Renal pelvis (tissue), 12 donors: ENCODE results near the gene AP2S1. TPM values are rescaled to one million over a fixed set of nuclear protein-coding genes. Genes with fewer than 3 reads are reported as not detected.
"Not testable (repeated sequence)": the region's sequence is repeated elsewhere in the genome, so short reads cannot be mapped to it uniquely, and the experiment has no call there.

Experiments used
- DNase-seq: peaks from one replicate; pipeline ENCODE4 v3.0.0-alpha.2; 2013
- long read RNA-seq, 16 experiments: transcript quantifications; one replicate each; lab custom pipeline, GENCODE V29; 2026
- polyA plus RNA-seq, 3 donors: library from polyadenylated mRNA; unstranded; fragments of 120-200 nt; gene quantifications; one replicate each; pipeline ENCODE4 v1.2.1, GENCODE V29; 2013; ENCODE audit not compliant: insufficient read length in 3 of 3

The AP2S1 gene
- polyA plus RNA-seq: 100 to 1,000 TPM in 1 of 3 donors, 10 to 100 TPM in 2; 92.3 to 114 (median 96.9) TPM
- long read RNA-seq, donor 1, transcript AP2S1-204 (4 exons, 707 nt): minor isoform, 5 of 94 reads
- long read RNA-seq, donor 1, transcript AP2S1-201 (5 exons, 935 nt): major isoform, 76 of 94 reads
- long read RNA-seq, donor 1, partial matches to known transcripts: 0 of 94 reads
- long read RNA-seq, donor 1, other reads (novel, unspliced or antisense): 0 of 94 reads
- long read RNA-seq, donor 2, transcript AP2S1-201 (5 exons, 935 nt): major isoform, 107 of 123 reads
- long read RNA-seq, donor 2, transcript AP2S1-203 (4 exons, 636 nt): minor isoform, 5 of 123 reads
- long read RNA-seq, donor 2, transcript AP2S1-204 (4 exons, 707 nt): minor isoform, 6 of 123 reads
- long read RNA-seq, donor 2, partial matches to known transcripts: 0 of 123 reads
- long read RNA-seq, donor 2, other reads (novel, unspliced or antisense): 0 of 123 reads
- long read RNA-seq, donor 3, transcript AP2S1-204 (4 exons, 707 nt): minor isoform, 5 of 90 reads
- long read RNA-seq, donor 3, transcript AP2S1-201 (5 exons, 935 nt): major isoform, 75 of 90 reads
- long read RNA-seq, donor 3, partial matches to known transcripts: 0 of 90 reads
- long read RNA-seq, donor 3, other reads (novel, unspliced or antisense): 0 of 90 reads
- long read RNA-seq, donor 4, transcript AP2S1-203 (4 exons, 636 nt): minor isoform, 11 of 136 reads
- long read RNA-seq, donor 4, transcript AP2S1-204 (4 exons, 707 nt): minor isoform, 6 of 136 reads
- long read RNA-seq, donor 4, transcript AP2S1-206 (3 exons, 355 nt): minor isoform, 5 of 136 reads
- long read RNA-seq, donor 4, transcript AP2S1-201 (5 exons, 935 nt): major isoform, 110 of 136 reads
- long read RNA-seq, donor 4, partial matches to known transcripts: 0 of 136 reads
- long read RNA-seq, donor 4, other reads (novel, unspliced or antisense): 0 of 136 reads
- long read RNA-seq, donor 5, transcript AP2S1-204 (4 exons, 707 nt): minor isoform, 5 of 66 reads
- long read RNA-seq, donor 5, transcript AP2S1-201 (5 exons, 935 nt): major isoform, 54 of 66 reads
- long read RNA-seq, donor 5, partial matches to known transcripts: 0 of 66 reads
- long read RNA-seq, donor 5, other reads (novel, unspliced or antisense): 0 of 66 reads
- long read RNA-seq, donor 6, transcript AP2S1-203 (4 exons, 636 nt): minor isoform, 7 of 109 reads
- long read RNA-seq, donor 6, transcript AP2S1-201 (5 exons, 935 nt): major isoform, 84 of 109 reads
- long read RNA-seq, donor 6, transcript AP2S1-209 (5 exons, 898 nt): minor isoform, 7 of 109 reads
- long read RNA-seq, donor 6, transcript AP2S1-206 (3 exons, 355 nt): minor isoform, 5 of 109 reads
- long read RNA-seq, donor 6, partial matches to known transcripts: 0 of 109 reads
- long read RNA-seq, donor 6, other reads (novel, unspliced or antisense): 0 of 109 reads
- long read RNA-seq, donor 7, transcript AP2S1-204 (4 exons, 707 nt): minor isoform, 7 of 118 reads
- long read RNA-seq, donor 7, transcript AP2S1-201 (5 exons, 935 nt): major isoform, 105 of 118 reads
- long read RNA-seq, donor 7, partial matches to known transcripts: 0 of 118 reads
- long read RNA-seq, donor 7, other reads (novel, unspliced or antisense): 0 of 118 reads
- long read RNA-seq, donor 8, transcript AP2S1-201 (5 exons, 935 nt): major isoform, 54 of 70 reads
- long read RNA-seq, donor 8, transcript AP2S1-204 (4 exons, 707 nt): minor isoform, 8 of 70 reads
- long read RNA-seq, donor 8, partial matches to known transcripts: 0 of 70 reads
- long read RNA-seq, donor 8, other reads (novel, unspliced or antisense): 0 of 70 reads
- long read RNA-seq, donor 9, transcript AP2S1-204 (4 exons, 707 nt): minor isoform, 10 of 129 reads
- long read RNA-seq, donor 9, transcript AP2S1-203 (4 exons, 636 nt): minor isoform, 7 of 129 reads
- long read RNA-seq, donor 9, transcript AP2S1-201 (5 exons, 935 nt): major isoform, 104 of 129 reads
- long read RNA-seq, donor 9, partial matches to known transcripts: 0 of 129 reads
- long read RNA-seq, donor 9, other reads (novel, unspliced or antisense): 0 of 129 reads
- long read RNA-seq, donor 10, transcript AP2S1-204 (4 exons, 707 nt): minor isoform, 9 of 105 reads
- long read RNA-seq, donor 10, transcript AP2S1-201 (5 exons, 935 nt): major isoform, 82 of 105 reads
- long read RNA-seq, donor 10, partial matches to known transcripts: 0 of 105 reads
- long read RNA-seq, donor 10, other reads (novel, unspliced or antisense): 0 of 105 reads
- long read RNA-seq, donor 11, transcript AP2S1-201 (5 exons, 935 nt): major isoform, 53 of 69 reads
- long read RNA-seq, donor 11, transcript AP2S1-209 (5 exons, 898 nt): minor isoform, 5 of 69 reads
- long read RNA-seq, donor 11, partial matches to known transcripts: 0 of 69 reads
- long read RNA-seq, donor 11, other reads (novel, unspliced or antisense): 0 of 69 reads
- long read RNA-seq, donor 12, transcript AP2S1-201 (5 exons, 935 nt): major isoform, 94 of 114 reads
- long read RNA-seq, donor 12, partial matches to known transcripts: 0 of 114 reads
- long read RNA-seq, donor 12, other reads (novel, unspliced or antisense): 0 of 114 reads
- long read RNA-seq, donor 13, transcript AP2S1-204 (4 exons, 707 nt): minor isoform, 5 of 70 reads
- long read RNA-seq, donor 13, transcript AP2S1-201 (5 exons, 935 nt): major isoform, 55 of 70 reads
- long read RNA-seq, donor 13, partial matches to known transcripts: 0 of 70 reads
- long read RNA-seq, donor 13, other reads (novel, unspliced or antisense): 0 of 70 reads
- long read RNA-seq, donor 14: 0 reads
- long read RNA-seq, donor 15, transcript AP2S1-203 (4 exons, 636 nt): minor isoform, 6 of 135 reads
- long read RNA-seq, donor 15, transcript AP2S1-204 (4 exons, 707 nt): minor isoform, 8 of 135 reads
- long read RNA-seq, donor 15, transcript AP2S1-201 (5 exons, 935 nt): major isoform, 113 of 135 reads
- long read RNA-seq, donor 15, partial matches to known transcripts: 0 of 135 reads
- long read RNA-seq, donor 15, other reads (novel, unspliced or antisense): 0 of 135 reads
- long read RNA-seq, donor 16, transcript AP2S1-201 (5 exons, 935 nt): major isoform, 80 of 107 reads
- long read RNA-seq, donor 16, transcript AP2S1-203 (4 exons, 636 nt): minor isoform, 7 of 107 reads
- long read RNA-seq, donor 16, transcript AP2S1-204 (4 exons, 707 nt): minor isoform, 12 of 107 reads
- long read RNA-seq, donor 16, partial matches to known transcripts: 0 of 107 reads
- long read RNA-seq, donor 16, other reads (novel, unspliced or antisense): 0 of 107 reads

GRCh38 chr19:46850228-46851203 is at the start of gene AP2S1:
TSS of gene AP2S1 (minus strand) at chr19:46850846. CDS start at chr19:46850766, 80 bp downstream.
- DNase-seq: peak; percentile 99

- DNase-seq: no peak
These were observed 49.7 kb upstream of the AP2S1 start for GRCh38 chr19:46900341-46900740.

- DNase-seq: no peak
These were observed 48.1 kb upstream of the AP2S1 start for GRCh38 chr19:46898731-46899130.

- DNase-seq: no peak
These were observed 45.6 kb upstream of the AP2S1 start for GRCh38 chr19:46896076-46896794.

GRCh38 chr19:46892252-46893179 is 41.9 kb upstream of the AP2S1 start:
- no peak for DNase-seq

GRCh38 chr19:46890423-46891170 is 40.0 kb upstream of the AP2S1 start:
- DNase-seq: no peak

- no peak for DNase-seq
These were observed 36.7 kb upstream of the AP2S1 start for GRCh38 chr19:46887240-46887782.

DNA sequence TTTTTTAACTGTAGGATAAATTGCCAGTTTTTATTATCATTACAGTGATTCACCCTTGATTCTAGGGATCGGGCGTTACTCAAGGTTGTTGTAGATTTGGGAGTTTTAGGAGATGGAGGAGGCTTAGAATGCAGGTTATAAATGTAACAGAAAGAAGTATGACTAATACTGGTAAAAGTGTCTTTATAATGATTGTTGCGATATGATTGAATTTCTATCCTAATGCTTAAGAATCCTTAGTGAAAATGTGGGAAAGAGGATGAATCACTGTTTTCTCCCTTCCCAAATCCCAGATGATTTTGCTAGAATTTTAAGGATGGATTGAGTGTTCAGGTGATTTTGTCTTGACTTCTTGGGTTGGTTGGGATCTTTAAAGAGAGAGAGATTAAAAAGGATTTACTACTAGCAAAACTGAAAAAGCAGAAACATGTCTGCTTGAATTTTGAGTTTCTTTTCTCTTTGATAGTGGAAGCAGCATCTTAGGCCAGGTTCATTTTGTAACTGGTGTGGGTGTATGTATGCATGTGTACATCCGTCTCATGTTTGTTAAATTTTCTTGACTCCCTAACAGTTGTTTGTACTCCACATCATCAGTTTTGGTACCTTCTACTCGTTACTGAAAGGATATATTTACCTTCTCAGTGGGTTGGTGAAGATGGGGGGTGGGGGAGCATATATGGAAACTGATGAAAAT is 36.0 kb upstream of the AP2S1 start:
- DNase-seq: no peak

GRCh38 chr19:46885411-46885810 is 34.8 kb upstream of the AP2S1 start:
- DNase-seq: no peak

DNA sequence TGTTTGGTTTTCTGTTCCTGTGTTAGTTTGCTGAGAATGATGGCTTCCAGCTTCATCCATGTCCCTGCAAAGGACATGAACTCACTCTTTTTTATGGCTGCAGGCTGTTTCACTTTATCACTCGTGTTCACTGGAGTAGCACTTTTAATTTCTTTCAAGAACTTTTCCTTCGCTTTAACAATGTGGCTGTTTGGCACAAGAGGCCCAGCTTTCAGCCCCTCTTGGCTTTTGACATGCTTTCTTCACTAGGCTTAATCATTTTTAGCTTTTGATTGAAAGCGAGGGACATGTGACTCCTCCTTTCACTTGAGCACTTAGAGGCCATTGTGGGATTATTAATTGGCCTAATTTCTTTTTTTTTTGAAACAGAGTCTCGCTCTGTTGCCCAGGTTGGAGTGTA is 32.1 kb upstream of the AP2S1 start:
- not testable (repeated sequence) for DNase-seq

- DNase-seq: no peak
These were observed 31.4 kb upstream of the AP2S1 start for GRCh38 chr19:46882034-46882433.

DNA sequence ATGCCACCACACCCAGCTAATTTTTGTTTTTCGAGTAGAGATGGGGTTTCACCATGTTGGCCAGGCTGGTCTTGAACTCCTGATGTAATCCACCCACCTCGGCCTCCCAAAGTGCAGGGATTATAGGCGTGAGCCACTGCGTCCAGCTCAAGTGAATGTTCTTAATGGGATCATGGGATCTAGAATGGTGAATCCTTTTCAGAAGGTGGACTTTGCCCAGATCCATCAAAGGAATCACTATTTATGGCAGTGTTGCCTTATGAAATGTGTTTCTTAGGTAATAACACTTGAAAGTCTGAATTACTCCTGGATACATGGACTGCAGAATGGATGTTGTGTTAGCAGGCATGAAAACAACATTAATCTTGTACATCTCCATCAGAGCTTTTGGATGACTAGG is 30.4 kb upstream of the AP2S1 start:
- no peak for DNase-seq

- DNase-seq: no peak
These were observed 29.8 kb upstream of the AP2S1 start for GRCh38 chr19:46880431-46880830.
